Activated CD4-positive, alpha-beta T cell treated with anti-CD3 and anti-CD28 coated beads, Interleukin-2, amount 50 U/mL, for 4 hours (primary cell): Measurements from ENCODE around the gene CYBB.
A peak's percentile ranks its signal among the peaks of the same experiment; 100 is the strongest.
"Not testable (repeated sequence)": the region's sequence is repeated elsewhere in the genome, so short reads cannot be mapped to it uniquely, and the experiment has no call there.

ENCODE experiments used
- DNase-seq, 2 experiments: peaks; one replicate each; pipeline ENCODE4 v3.0.0-alpha.2; 2020

CYBB gene

DNA sequence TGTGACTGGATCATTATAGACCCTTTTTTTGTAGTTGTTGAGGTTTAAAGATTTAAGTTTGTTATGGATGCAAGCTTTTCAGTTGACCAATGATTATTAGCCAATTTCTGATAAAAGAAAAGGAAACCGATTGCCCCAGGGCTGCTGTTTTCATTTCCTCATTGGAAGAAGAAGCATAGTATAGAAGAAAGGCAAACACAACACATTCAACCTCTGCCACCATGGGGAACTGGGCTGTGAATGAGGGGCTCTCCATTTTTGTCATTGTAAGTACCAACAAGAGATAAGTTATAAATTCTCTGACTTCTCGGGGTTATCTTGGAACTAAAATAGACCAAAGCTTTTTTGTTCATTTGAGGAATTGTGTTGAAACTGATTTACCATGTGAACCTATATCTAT, at the start of gene CYBB:
TSS of gene CYBB (plus strand) at position 203 of the 400 bp plus-strand sequence. CDS start at position 222, 19 bp downstream.
- no peak for DNase-seq

DNA sequence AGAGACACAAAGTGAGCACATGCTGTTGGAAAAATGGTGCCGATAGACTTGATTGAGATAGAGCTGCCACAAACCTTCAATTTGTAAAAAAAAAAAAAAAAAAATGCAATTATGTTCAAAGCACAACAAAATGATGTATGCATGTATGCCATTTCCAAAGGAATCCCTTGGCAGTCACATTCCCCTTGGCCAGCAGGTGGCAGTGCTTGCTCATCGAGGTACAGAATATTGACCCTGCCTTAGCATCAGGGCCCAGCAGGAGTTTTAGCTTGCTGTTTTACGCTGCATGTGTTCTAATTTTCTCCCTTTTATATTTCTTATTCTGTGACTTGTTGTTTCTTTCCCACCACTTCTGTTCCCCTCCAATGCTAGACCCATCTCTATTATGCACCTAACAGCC, 34.5 kb upstream of the CYBB start:
- peak; percentile 71 to 73 for DNase-seq

DNA sequence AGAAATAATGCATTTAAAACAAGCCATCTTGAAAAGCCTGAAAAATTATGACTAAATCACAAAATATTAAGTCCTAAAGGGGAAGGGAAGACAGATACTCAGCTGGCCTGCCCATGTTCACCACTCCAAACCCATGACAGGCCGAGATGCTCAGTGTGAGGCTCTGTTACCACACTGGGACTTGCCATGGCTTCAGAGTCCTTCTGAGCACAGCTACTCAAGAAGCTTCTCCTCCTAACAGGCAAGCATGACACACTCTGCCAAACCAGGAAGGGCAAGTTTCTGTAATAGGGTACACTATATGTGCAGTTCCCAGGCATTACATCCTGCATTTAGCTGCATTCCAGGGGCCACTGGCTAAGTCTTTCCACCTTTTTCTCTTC, 34.0 kb upstream of the CYBB start:
- no peak for DNase-seq

DNA sequence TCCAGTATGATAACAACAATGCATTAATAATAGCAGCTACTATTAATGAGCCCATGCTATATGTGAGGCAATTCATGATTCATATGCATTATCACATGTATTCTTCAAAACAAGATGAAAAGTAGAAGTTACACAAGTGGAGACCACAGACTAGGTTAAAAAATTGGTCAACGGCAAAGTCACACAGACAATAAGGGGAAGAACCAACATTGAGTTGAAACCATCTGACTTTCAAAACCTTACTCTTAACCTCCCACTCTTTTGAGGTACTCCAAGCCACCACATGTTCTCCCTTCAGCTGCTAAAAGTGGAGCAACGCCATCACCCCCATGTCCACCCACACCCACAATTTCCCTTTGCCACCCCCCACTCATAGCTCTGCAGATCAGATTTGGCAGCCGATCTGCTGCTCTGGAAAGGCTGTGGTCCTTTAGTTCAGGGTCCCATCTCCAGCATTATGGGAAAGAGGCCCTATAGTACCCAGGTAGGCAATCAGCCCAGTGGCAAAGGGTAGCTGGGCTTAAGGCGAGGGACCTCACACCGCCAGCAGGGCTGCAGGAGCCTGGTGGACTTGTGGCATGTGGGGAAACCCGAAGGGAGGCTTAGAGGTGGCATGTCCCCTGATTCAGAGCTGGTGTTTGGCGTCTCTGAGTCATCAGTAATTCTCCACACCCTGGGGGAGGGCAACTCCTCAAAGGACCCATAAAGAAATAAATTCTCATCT, 33.5 kb upstream of the CYBB start:
- no peak for DNase-seq

DNA sequence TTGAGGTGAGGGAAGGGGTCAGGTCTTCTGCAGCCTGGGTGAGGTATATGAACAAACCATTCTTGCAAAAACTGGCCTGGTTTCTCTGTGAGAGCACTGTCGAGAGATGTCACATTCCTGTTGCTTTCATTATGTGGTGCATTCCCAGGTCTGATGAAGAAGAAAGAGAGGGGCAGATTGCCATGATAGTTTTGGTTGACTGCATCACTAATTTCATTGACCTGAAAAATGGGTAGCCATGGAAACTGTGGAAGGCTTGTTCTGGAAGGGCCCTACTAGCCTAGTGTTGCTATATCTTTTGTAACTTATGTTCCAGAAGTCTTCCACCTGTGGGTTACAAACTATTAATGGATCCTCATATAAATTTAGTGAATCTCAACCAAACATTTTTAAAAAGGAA, 32.9 kb upstream of the CYBB start:
- DNase-seq: no peak

DNA sequence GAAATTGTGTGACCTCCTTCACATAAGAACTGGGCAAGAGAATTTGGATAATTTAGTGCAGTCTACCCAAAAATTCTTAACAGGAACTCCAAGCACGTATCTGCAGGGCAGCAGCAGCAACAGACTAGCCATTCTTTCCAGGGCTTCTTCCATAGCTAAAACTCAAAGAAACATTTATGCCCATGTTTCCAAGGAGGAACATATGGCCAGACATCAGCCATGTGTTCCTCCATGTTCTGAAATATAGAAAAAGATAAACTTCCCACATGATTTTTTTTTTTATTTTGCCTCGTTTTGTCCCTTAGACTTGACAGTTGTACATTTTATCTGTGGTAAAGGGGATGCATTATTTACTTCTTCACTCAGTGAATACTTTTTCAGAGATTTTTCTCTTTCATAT, 27.6 kb upstream of the CYBB start:
- no peak for DNase-seq

DNA sequence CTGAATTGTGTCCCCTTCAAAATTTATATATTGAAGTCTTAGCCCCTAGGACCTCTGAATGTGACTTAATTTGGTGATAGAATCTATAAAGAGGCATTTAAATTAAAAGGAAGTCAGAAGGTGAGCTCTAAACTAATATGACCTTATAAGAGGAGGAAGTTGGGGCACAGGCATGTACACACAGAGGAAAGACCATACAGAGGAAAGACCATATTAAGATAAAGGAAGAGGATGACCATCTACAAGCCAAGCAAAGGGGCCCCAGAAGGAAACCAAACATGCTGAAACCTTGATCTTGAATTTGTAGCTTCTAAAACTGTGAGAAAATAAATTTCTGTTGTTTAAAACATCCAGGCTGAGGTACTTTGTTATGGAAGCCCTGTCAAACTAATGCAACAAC, 26.9 kb upstream of the CYBB start:
- DNase-seq: no peak

DNA sequence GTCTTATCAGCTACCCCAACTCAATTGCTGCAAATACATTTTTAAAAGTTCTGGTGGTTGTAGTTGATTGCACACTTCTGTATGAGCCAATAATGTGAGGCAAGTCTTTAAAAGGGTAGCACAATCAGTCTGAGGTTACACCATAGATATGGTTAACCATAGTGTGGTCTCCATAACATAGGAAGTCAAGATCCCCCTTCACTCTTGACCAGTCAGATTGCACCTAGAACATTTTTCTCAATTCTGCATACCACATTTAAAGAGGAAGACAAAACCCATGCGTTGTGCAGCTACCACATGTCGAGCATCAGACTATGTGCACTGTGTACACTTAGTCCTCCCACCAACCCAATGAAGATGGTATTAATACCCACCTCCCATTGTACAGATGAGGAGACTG, 26.5 kb upstream of the CYBB start:
- no peak for DNase-seq

DNA sequence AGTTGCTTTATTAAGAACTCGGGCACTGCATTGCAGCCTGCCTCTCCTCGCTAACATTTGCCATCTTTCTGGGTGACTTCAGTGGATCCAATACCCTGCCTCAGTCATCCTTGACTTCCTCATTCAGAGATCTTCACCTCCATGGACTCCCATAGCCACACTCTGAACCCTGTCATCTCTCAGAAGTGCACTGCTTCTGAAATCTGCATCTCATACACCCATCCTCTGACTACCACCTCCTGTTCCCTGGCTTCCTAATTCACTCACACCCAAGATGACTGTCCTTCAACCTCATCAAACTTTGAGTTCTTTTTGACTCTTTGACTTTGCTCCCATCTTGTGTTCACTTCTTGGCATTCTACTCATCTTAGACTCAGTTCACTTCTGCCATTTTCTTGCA, 25.3 kb upstream of the CYBB start:
- no peak for DNase-seq

DNA sequence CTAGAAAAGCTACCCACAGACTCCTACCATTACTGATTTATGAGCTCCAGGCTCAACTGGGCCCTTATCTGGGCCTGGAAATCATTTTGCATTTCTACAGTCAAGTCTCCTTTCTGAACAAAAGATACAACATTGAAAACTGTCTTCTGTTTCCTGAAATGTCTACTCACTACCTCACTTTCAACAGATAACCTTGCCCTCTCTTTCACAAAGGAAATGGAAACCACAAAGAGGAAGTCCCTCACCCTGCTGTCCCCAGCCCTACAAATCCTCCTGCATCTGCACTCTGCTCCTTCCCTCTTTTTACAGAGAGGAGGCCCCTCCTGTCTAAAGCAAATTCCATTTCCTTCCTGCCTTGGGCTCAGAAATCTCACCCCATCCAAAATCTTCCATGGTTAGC, 24.8 kb upstream of the CYBB start:
- no peak for DNase-seq

DNA sequence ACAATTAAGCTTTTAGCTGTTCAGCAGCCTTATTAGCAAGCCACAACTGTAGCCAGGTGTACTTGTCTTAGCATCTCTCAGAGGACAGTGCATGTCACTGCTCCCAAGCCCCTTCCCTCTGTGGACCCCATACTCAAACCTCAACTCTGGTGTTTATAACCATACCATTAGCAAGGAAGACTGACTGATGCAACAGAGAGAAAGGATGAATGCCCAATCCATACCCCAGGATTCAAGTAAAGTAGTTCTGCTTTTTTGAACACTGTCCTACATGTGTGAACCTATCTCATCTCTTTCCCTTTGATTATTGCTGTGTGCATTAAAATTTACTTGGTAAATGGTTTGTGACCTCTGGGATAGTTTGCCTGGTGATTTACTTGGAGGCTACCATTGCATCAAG, 22.8 kb upstream of the CYBB start:
- no peak for DNase-seq

DNA sequence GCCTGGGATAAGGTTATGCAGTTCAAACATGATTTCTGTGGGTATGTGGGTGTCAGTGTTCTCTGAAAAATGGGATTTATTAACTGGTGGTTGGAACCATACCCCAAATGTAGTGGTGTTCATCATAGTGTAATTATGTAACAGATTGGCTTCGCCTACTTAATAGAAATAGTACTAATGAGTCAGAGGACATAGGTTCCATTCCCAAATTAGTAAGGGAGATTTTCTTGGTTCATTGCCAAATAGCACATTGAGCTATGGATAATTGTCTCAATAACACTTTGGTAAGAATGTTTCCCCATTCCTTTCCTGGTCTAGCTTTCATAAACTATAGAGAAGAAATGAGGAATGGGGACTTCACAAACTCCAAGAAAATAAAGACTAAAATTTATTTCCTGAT, 20.5 kb upstream of the CYBB start:
- DNase-seq: no peak

DNA sequence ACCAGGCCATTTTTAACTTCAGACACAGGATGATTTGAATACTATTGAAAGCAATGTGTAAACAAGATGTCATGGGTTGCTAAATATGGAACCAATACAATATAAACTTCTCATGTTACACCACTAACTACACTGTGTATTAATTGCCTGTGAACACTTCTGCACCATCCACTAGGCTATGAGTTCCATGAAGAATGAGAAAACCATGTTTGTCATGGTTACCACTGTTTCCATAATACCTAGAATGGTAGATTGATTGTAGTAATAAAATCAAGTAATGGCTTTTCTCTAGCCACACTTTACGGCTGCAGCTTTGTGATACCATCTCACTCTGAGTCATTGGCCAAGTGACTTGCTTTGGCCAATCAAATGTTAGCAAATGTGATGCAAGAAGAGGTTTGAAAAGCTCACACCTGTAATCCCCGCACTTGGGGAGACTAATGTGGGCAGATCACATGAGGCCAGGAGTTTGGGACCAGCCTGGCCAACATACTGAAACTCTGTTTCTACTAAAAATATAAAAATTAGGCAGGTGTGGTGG, 19.9 kb upstream of the CYBB start:
- no peak for DNase-seq

DNA sequence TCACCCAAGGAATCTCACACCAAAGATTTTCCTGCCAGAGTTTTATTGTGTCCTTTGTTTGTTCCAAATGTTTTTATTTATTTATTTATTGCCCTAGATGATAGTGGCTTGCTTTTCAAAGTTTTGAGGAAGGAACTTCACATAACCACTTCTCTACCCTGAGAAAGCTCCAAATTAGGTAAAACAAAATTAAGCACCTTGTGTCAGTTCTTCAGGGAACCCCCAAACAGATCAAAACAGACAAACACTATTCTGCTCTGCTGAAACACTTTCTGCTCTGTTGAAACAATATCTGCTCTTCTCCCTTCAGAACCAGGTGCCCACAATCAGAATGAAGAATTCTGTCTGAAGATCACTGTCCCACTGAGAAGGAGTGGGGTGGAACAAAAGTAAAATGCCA, 16.5 kb upstream of the CYBB start:
- DNase-seq: no peak

DNA sequence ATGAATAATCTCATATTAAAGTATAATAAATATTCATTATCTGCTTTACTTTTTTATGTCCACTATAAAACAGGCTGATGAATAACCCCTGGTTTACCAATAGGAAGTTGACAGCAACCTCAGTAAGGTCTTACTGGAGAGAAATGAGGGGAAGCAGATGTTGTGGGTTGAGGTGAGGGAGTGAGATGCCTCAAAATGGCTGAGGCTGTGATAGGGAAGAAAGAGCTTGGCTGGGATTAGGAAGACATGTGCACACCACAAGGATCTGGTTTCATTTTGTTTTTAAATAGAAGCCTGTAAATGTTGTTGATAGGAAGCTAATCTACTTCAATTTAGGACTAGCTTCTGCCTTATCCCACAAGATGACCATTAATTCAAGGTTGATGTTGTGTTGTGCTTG, 14.4 kb upstream of the CYBB start:
- no peak for DNase-seq

DNA sequence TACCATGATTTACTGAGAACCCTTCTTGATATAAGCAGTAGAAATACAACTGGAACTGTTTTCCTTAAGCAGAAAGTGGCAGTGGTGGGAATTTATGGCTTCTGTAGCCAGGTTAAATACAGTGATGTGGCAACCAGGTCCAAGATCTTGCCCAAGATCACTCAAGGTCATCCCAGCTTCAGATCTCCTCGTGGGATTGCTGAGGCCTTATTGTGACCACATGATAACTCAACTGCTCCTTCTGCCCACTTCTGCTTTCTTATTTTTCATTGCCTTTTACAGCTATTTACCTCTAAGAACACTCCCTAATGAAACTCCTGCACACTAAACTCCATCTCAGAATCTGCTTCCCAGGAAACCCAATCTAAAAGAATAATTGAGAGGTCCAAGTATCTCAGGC, 12.4 kb upstream of the CYBB start:
- DNase-seq: no peak

DNA sequence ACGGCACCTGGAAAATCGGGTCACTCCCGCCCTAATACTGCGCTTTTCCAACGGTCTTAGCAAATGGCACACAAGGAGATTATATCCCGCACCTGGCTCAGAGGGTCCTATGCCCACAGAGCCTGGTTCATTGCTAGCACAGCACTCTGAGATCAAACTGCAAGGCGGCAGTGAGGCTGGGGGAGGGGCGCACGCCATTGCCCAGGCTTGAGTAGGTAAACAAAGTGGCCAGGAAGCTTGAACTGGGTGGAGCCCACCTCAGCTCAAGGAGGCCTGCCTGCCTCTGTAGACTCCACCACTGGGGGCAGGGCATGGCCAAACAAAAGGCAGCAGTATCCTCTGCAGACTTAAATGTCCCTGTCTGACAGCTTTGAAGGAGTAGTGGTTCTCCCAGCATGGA, 11.0 kb upstream of the CYBB start:
- DNase-seq: not testable (repeated sequence)

DNA sequence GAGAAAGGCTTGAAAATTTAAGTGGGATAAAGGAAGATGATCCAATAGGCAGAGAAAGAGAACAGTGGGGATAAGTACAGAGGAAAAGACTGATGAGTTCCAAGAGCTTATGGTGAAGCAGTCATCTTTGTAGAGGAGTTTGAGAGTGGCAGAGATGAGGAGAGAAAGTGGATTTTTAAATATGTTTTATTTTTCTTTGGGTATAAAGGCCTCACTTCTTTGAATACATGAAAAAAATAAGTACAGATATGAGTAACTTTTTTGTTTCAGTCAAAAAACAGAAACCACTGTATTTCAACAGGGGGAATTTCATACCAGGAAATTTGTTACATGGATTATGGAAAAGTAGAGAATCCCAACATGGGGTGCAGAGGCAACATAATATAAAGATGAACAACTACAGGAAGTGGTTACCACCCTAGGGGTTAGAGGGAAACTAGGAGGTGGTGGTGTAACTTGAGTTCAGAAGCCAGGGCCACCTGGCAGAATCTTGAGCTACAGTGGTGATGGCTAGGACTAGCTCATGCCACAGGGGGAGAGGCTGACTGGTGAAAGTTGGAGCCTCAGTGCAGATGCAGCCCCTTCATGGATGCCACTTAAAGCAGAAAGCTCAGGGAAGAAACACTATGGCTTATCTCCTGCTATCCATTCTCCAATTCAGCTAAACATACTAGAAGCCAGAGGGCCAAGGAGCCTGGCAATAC, 3.4 kb upstream of the CYBB start:
- DNase-seq: no peak

DNA sequence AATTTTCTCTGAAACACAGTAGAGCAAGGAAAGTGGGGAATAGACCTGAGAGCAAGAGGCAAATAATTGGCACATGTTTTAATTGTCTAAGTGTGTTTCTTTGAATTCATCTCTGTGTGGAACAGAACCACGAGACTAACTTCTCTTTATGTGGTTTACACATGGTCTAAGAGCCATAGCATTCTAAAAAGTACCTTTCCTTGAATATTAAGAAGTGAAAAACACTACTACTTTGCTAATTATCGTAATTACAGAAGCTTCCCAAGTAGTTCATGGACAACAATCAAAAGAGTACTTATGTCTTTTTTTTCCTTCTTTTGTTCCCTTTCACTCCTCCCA, 2.9 kb upstream of the CYBB start:
- no peak for DNase-seq

DNA sequence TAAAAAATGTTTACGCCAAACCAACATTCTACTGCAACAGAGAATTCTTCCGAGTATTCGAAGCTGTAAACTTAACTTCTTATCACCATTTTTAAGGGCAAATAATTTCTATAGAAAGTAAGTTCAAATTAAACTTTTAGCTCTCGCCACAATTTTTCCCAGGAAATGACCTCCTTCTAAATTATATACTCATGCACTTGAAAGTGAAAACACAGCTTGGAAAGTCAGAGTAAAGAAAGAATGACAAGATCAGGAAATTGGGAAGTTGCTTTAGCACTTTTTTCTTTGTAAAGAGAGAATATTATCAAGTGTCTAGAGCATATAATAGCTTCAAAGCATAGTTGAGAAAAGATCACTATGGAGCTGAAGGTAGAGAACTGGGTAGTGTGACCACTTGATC, 1.2 kb downstream of the CYBB start:
- no peak for DNase-seq

DNA sequence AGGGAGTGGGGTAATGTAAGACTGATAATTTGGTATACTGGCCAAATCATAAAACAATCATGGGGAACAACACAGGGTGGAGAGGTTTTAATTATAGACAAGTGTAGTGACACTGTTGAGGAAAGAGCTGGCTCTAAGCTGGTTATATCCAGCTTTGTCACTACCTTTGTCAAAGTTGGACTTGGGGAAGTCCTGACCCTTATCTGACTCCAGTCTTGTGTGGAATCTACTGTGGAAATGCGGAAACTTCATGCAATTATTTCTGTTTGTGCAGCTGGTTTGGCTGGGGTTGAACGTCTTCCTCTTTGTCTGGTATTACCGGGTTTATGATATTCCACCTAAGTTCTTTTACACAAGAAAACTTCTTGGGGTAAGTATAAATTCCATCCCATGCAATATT, 2.0 kb downstream of the CYBB start:
- DNase-seq: no peak

DNA sequence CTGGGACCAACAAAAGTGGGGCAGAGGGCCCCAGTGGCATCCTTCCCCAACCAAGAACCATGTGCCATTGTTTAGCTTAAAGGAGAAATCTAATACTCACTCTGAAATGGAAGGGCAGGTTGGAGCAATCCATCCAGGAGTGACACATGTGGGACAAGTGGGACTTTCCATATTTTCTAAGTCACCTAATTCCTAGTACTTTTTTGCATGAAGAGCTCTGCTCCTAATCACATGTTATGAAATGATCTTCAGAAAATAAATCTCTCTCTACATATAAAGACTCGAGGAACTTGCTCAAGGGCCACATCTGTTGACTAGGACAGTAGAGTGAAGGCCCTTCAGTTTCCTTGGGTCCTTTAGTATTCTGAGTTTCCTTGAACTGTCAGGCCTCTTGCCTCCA, 2.5 kb downstream of the CYBB start:
- no peak for DNase-seq

DNA sequence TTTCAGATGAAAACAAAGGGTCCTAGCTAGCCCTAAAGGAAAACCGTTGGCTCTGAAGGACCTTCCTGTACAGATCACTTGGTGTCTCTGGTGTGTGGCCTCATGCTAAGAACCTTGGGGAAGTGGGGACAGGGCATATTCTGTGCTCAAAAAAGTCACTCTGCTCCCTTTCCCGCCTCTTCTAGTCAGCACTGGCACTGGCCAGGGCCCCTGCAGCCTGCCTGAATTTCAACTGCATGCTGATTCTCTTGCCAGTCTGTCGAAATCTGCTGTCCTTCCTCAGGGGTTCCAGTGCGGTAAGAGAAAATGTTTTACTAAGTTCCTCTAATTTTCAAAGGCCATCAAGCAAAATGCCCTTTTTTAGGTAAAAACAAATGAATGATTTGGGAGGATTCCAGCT, 3.4 kb downstream of the CYBB start:
- no peak for DNase-seq

DNA sequence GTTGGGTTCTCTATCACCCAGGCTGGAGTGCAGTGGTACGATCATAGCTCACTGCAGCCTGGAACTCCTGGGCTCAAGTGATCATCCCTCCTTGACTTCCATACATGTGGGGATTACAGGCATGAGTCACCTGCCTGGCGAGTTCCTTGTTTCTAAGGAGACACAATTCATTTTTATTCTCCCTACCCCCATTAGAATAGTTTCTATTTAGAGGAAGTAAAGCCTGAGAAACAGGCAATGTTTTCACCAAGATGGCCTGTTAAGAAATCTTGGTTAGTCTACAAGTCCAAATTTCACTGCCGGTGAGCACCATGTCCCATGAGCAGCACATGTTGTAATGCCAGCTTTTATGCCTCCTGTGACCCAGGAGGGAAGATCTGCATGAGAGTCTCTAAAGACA, 5.7 kb downstream of the CYBB start:
- DNase-seq: no peak
